SKM-1 treated with dmso at 0.1 percent for 144 hours (cell line): ENCODE results near the gene SCAANT1.

ENCODE experiments used
- DNase-seq: peaks from one replicate; lab custom pipeline; 2025; ENCODE audit not compliant: unreplicated experiment; lab: John Stamatoyannopoulos, UW

The SCAANT1 gene

GRCh38 chr3:63934041-63934866 lies 22.1 kb upstream of the SCAANT1 start:
- DNase-seq = peak; percentile 90

- DNase-seq = peak; percentile 53
Observed at GRCh38 chr3:63933459-63933858, 21.3 kb upstream of the SCAANT1 start.

- DNase-seq = no peak
Observed at GRCh38 chr3:63932509-63933212, 20.5 kb upstream of the SCAANT1 start.

DNA sequence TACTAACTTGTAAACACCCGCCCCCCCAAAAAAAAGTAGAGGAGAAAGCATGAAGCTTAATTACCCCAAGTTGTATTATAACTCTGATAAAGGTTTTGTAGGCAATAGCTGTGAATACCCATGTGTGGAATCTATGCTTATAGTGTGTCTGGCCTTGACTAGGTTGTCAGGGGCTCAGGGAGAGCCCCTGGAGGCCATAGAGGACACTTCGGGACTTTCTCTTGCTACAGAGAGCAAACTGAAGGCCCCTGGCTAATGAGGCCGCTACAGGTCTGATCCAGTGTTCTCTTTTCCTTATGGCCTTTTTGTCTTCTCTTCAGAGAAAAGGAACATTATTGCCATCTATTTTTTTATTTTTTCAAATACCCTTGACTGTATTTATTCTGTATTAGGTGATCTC lies 19.1 kb upstream of the SCAANT1 start:
- no peak for DNase-seq

GRCh38 chr3:63927422-63928280 lies 15.5 kb upstream of the SCAANT1 start:
- DNase-seq = no peak

- DNase-seq = no peak
Observed at GRCh38 chr3:63926309-63926708, 14.1 kb upstream of the SCAANT1 start.

DNA sequence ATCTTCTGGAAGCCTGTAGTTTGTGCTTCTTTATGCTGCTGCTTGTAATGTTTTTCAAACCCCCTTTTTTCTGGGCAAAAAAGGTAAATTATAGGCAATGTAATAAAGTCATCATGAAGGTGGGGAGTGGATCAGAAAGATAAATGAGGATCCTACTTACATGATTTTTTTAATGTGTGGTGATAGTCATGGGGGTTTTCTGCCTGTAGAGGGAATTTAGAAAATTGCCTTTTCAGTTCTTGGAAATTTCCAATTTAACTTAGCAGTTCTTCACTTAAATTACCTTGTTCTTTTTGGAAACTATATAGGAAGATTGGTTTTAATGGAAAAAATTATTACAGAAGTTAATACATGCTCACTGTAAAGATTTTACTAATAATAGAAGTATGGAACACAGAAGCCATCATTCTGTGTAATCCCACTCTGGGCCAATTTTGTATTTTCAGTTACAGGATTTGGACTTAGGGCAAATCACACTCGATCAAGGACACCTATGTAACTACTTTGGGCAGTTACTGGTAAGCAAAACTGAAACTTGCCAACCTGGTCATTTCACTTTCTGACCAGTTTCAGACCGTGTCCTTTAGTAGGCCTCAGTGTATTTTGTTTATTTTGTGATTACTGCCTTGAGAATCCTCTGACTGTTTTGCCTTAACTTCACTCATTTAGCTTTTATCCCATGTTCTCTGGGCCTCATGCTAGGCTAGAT lies 10.5 kb upstream of the SCAANT1 start:
- no peak for DNase-seq

DNA sequence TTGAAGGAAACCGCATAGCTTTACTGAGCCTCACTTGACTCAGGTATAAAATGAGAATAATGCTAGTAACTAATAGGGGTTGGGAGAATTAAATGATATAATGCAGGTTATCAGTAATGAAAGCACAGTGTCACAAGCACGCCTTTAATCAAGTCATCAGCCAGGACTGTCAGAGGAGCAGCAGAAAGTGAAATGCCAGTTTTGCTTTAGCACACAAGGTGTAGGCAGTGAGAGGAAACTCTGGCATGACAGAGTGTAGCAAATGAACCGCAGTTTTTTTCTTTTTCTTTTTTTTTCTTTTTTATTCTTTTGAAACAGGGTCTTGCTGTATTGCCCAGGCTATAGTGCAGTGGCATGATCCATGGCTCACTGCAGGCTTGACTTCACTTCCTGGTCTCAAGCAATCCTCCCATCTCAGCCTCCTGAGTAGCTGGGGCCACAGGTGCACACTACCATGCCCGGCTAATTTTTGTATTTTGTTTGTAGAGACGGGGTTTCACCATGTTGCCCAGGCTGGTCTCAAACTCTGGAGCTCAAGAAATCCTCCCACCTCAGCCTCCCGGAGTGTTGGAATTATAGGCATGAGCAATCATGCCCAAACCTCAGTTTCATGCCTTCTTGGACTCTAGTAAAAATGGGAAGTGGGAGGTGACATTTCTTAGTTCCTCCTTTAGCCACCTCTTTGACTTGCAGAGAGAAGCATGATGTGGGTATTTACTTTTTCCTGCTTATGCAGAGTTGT lies 9.7 kb upstream of the SCAANT1 start:
- DNase-seq = peak; percentile 80

GRCh38 chr3:63920001-63920400 lies 7.8 kb upstream of the SCAANT1 start:
- DNase-seq = no peak

DNA sequence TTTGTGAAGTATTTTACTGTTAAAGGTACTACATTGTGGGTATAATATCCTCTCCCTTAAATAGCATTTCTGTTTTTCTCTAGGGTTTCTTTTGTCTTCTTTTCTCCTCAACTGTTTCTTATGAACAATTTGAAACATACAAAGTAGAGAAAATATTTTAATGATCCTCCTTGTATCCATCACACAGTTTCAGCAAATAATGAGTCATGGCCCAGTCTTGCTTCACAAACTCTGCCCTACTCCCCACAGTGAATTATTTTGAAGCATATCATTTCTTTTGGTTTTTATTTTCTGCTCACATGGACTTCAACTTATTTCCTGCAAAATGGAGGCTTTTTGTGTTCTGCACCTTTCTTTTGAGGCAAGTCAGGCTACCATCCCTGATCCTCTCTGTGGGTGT lies 6.1 kb upstream of the SCAANT1 start:
- no peak for DNase-seq

GRCh38 chr3:63914312-63914711 lies 2.1 kb upstream of the SCAANT1 start:
- DNase-seq = no peak

GRCh38 chr3:63912768-63913588 lies 795 bp upstream of the SCAANT1 start:
- DNase-seq = no peak

- DNase-seq = no peak
Observed at GRCh38 chr3:63911509-63911872, 692 bp downstream of the SCAANT1 start.

DNA sequence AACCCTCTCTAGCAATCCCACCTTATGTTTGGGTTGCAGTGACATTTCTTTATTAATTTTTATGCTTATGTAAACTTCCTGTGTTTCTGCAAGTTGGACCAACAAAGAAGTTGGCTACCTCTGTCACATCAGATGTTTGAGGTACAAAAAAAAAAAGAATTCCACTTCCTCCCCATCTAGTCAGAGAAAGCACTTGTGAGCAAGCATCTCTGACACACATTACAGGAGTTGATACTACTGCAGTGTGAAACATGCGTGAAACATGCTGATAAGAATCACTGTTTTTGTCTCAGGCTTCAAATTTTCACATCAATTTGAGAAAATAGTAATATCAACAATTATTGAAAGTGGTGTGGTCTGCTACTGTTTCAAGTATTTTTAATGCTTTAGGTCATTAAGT lies 1.3 kb downstream of the SCAANT1 start:
- DNase-seq = no peak

DNA sequence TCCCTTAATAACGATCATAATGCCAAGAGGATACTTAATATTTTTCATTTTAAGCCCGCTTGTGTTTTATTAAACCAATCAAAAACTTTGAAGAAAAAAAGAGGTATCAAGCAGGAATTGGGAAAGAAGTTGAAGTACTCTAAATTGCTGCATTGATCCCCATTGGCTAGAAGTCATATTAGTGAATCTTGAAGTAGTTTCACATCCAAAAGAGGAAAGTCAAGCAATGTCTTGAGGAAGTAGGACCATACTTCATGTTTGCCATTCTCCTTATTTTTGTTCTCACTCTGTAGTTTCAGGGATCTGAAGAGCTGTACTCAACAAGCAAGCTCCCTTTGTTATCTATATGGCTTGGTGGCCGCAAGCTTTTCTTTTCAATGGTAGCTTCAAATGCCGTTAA lies 2.2 kb downstream of the SCAANT1 start:
- no peak for DNase-seq

DNA sequence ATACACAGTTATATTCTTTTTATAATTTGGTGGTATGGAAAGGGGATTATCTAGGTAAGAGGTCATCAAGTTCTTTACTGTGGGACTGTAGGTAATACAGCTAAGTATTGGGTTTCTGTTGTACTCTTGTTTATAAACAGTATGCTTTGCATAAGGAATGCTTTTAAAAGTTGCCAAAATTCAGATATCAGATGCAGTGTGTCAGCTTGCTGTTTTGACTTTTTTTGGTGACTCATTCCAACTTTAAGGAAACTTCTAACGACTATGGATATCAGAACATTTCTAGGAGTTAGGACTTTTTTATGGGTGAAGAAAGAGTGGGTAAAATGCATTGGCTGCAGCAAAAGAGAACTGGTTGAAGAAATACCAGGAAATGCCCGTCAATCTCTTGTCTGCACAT lies 2.8 kb downstream of the SCAANT1 start:
- no peak for DNase-seq

GRCh38 chr3:63908776-63909175 lies 3.4 kb downstream of the SCAANT1 start:
- DNase-seq = no peak

DNA sequence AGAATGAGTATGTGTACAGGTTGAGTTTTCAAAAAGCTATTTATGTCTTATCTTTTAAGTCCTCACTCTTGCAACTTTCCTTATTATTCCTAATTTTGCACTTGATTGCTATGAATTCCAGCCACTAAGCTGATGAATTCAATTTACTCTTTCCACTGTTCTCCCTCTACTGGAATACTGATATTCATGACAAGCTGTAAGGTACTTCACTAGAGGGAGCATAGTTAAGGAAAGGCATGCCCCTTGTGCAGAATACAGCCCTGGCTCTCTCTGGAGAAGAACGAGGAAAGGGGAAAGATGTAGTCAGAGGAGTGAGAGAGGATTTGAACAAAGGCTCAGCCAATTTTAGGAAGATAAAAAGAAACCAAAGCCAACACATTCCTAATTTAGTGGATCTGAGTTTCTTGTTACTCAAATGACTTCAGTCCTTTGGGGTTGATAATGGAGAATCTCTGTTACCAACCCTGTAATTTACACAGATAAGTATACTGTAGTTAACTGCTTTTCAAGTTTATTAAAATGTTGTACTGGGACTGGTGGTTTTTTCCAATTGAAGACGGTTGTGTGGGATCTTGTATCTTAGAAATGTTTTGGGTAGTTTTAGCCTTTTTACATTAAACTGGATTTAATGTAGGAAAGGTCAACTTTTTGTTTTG lies 4.0 kb downstream of the SCAANT1 start:
- no peak for DNase-seq
